Activated T-helper 9 cell treated with anti-CD3 and anti-CD28 coated beads, Interleukin-2, amount 50 U/mL, for 16 hours (primary cell): ENCODE data around the gene SH2D2A.

Experiments
- DNase-seq: peaks from one replicate; pipeline ENCODE4 v3.0.0-alpha.2; 2020; ENCODE audit warnings: low read depth

SH2D2A gene

GRCh38 chr1:156847591-156848460 is 31.2 kb upstream of the SH2D2A start:
- DNase-seq, result no peak

DNA sequence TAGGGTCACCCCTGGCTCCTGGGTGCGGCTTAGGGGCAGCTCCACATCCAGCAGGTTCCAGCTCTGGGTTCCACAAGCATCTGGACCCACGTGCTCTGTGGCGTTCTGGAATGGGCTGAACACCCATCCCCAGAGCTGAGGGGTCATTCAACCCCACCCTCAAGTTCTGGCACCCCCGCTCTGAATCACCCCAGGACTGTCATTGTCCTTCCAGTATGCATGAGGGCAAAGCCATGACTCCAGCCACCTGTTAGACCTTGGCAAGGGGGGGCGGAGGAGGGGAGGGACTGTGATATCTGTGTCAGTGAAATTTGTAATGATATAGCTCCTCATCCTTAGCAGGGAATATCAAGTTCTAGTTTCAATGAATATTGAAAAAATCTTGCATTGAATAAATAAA is 30.0 kb upstream of the SH2D2A start:
- no peak for DNase-seq

DNA sequence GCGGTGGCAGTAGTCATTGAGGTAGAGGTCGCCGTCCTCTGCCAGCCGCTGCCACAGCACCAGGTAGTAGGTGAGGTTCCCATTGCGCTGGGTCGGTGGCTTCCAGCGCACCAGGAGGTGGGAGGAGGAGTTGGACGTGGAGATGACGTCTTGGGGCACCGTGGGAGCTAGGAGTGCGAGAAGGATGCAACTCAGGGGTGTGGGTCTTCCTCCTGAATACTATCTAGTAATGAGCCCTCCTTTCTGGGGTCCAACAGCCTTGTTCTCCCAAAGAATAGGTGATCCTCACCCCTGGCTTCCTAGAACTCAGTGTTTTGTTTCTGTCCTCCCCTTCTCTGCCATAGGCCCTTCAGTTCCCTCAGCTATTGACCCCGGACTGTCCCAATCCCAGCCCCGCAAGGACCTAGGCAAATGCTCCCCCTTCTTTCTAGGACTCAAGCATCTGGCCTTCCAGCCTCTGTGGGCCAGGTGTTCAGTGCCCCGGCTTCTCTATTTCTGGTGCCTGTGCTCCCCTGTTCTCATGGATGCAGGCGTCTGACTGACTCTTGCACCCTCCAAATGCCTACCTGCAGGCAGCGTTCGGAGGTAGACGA is 29.4 kb upstream of the SH2D2A start:
- no peak for DNase-seq

- DNase-seq, result no peak
Observed at GRCh38 chr1:156845055-156845952, 28.7 kb upstream of the SH2D2A start.

- no peak for DNase-seq
Observed at GRCh38 chr1:156844638-156845037, 28.0 kb upstream of the SH2D2A start.

DNA sequence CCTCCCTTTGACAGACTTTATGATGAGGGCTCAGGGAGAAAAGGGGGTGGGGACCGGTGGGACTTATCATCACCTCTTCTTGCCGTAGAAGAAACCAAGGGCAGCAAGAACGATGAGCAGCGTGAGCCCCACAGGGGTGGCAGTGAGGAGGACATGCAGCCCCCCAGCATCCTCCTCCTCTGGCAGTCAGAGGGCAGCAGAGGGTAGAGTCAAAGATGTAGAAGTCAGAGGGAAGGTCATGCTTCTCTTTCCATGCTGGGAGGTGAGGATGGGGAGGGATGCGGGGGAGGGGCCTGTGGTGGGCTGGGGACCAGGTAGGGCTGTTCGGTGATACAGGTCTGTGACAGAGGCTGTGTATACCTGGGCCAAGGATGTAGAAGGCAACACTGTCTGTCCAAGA is 27.5 kb upstream of the SH2D2A start:
- no peak for DNase-seq

DNA sequence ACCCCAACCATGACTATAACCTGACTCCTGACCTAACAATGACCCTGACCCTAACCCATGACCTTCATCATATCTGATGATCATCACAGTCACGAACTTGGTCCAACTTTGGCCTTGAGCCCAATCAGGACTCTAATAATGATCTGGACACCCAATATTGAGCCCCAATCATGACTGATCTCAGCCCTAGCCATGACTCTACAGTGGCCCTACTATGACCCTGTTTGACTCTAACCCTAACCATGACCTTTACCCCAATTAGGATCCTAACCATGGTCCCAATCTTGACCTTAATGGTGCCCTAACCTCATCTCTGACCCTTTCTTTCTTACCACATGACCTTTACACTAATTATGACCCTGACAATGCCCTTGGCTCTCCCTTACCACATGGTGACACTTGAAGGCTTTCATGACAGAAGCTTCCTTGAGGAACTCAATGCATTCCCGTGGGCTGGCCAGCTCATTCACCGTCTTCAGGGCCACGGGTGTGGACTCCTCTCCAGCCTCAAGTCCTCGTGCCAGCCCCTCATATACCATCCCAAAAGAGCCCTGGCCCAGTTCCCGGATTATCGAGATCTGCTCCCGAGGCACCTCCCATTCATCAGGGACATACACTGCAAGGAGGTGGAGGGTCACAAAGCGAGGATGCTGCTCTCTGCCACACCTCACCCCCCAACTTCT is 26.1 kb upstream of the SH2D2A start:
- DNase-seq, result no peak

GRCh38 chr1:156841295-156841855 is 24.7 kb upstream of the SH2D2A start:
- no peak for DNase-seq

DNA sequence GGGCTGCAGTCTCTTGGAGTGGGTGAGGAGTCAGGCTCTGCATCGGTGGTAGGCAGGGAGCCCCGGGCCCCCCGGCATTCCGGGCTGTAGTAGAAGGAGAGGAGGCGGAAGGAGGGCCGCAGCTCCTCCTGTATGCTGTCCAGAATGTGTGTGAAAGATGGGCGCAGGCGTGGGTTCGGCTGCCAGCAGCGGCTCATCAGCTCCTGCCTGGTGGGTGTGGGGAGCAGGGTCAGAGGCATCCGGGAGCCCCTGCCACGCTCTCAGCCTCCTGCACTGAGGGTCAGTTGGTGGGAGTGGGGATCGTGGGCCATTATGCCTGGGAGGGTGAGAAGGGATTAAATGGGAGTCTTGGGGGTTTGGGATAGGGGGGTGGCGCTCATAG is 24.2 kb upstream of the SH2D2A start:
- no peak for DNase-seq

DNA sequence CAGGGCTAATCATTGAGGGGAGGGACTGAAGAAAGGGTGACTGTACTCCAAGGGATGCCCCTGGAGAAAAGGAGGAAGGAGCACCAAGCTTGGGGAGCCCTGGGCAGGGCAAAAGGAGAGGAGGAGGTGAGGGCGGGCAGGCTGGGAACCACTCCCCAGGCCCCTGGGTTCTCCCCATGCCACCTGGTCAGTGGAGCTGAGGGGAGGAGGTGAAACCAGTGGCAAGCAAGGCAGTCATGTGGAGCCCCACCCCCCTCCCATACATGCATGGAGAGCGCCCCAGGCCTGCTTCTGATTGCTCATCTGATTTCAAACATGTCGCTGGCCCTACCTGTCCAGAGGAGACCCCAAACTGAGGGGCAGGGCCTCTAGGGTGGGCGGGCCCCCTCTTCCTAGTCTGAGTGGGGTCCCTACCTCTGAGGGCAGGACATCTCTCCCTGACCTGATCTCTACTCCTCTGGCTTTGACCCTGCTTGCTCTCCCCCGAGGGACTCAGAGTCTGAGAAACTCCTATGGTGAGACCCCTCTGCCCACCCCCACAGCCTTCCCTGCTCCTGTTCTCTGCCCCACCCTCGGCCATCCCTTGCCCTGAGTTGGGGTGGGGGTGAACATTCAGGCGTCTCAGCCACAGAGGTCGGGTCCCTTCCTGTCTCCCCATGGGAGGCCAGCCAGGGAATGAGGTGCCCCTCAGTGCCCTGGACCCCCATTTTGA is 23.7 kb upstream of the SH2D2A start:
- no peak for DNase-seq

- DNase-seq, result no peak
Observed at GRCh38 chr1:156839426-156840109, 22.9 kb upstream of the SH2D2A start.

- DNase-seq, result no peak
Observed at GRCh38 chr1:156838972-156839371, 22.3 kb upstream of the SH2D2A start.

- no peak for DNase-seq
Observed at GRCh38 chr1:156836892-156837291, 20.2 kb upstream of the SH2D2A start.

GRCh38 chr1:156836041-156836654 is 19.5 kb upstream of the SH2D2A start:
- DNase-seq, result no peak

DNA sequence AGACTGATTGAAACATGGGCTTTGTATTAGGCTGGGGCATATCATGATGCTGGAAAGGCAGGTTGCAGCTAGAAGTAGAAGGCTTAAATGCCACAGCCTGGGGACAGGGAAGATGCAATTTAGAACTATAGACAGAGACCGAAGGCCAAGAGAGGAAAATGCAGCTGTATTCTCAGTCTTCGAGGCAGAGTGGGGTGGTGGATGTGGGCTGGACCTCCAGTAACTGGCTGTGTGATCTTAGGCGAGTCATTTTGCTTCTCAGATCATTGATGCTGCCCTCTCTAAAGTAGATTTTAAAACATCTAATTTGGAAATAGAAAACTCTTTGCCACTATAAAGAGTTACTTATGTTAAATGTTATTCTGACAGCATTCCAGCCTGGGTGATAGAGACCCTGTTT is 17.7 kb upstream of the SH2D2A start:
- no peak for DNase-seq

- no peak for DNase-seq
Observed at GRCh38 chr1:156833603-156834002, 17.0 kb upstream of the SH2D2A start.

DNA sequence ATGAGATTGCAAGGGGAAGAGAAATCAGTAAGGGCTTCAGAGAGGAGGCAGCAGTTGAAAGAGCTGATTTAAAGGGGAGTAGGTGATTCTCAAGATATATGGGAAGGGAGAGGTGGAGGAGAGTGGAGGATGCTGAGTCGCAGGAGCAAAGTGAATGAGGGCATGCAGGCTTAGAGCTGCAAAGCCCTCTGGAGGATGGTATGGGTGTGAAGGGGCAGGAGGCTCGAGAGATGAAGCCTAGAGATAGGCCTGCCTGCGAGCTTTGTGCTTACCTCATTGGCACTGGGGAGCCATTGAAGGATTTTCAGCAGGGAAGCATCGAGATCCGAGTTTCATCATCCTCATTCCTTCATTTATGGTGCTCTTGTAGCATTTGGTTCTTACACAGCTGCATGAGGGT is 15.8 kb upstream of the SH2D2A start:
- no peak for DNase-seq

DNA sequence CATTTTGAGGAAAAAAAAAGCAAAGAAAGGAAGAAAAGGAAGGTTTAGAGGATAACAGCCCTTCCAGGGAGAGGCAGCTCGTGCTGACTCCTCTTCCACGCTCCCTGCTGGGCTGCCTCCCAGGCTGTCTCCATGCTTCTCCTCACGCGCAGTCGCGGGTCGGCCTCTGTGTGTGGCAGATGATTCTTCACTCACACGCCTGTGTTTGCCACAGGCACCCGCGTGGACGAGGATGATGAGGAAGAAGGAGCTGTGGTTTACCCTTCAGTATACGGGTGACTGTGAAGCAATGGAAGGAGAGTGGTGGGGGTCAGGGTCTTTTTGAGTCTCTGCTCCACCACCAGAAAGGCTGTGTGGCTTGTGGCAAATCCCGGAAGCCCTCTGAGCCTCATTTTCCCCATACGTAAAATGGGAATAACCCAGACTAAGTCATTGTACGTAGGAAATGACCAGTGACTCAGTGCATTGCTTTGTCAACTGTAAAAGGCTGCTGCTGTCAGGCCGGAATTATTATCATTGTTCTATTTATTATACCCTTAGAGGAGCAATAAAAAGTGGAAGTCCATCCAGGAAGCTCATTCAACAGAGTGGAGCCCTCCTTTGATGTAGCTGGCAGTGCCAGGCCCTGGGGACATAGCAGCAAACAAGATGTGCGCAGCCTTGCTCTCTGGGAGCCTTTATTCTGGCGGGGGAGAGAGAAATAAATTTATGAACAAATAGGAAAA is 11.9 kb upstream of the SH2D2A start:
- DNase-seq, result no peak

- no peak for DNase-seq
Observed at GRCh38 chr1:156826630-156827029, 10.0 kb upstream of the SH2D2A start.
